IPS DF 6.9 (cell line): ENCODE measurements around the gene SLC49A4.

Source experiments
- DNase-seq: peaks from one replicate; pipeline ENCODE4 v3.0.0-alpha.2; 2013; ENCODE audit warnings: low read depth, low spot score
- H3K27ac ChIP-seq: one replicate; pipeline ENCODE4 v1.5.1; 2013; ENCODE audit warnings: low read length, control low read depth
- H3K27me3 ChIP-seq: 2 replicates; pipeline ENCODE4 v1.6.1; 2013; ENCODE audit warnings: mild to moderate bottlenecking, low read length; ENCODE audit not compliant: control insufficient read depth, insufficient read depth
- H3K36me3 ChIP-seq: 2 replicates; pipeline ENCODE4 v1.6.1; 2013; ENCODE audit warnings: low read length; ENCODE audit not compliant: control insufficient read depth, insufficient read depth
- H3K4me1 ChIP-seq: 2 replicates; pipeline ENCODE4 v1.6.1; 2013; ENCODE audit warnings: low read length; ENCODE audit not compliant: control insufficient read depth, insufficient read depth
- H3K4me3 ChIP-seq: 2 replicates; pipeline ENCODE4 v1.5.1; 2013; ENCODE audit warnings: mild to moderate bottlenecking, low read length
- H3K9me3 ChIP-seq: 2 replicates; pipeline ENCODE4 v1.6.1; 2013; ENCODE audit warnings: low read length, inconsistent platforms; ENCODE audit not compliant: control insufficient read depth, insufficient read depth
- WGBS: extraction: QIAGEN DNeasy Blood & Tissue Kit; methylation state at CpG from one replicate; pipeline ENCODE4 v1.1.7; 2013; ENCODE audit warnings: mixed read lengths, missing lambda C conversion rate; ENCODE audit not compliant: insufficient read length, insufficient coverage; 5-methylcytosine and 5-hydroxymethylcytosine counted together

SLC49A4 gene

GRCh38 chr3:122786066-122786465 lies 8.8 kb upstream of the SLC49A4 start:
- Histone ChIP-seq H3K9me3 (no peaks in the 10 kb centered on the region), H3K4me1 (no peaks in the 10 kb centered on the region), H3K27me3 (no peaks in the 10 kb centered on the region), H3K36me3 (no peaks in the 10 kb centered on the region; the same call in 1 of the 2 replicates), H3K27ac (no peak overlapping the region), H3K4me3 (no peak overlapping the region)
- no CpG with 5 or more reads among the region's 1 CpG for WGBS
- DNase-seq: no peak

- no CpG with 5 or more reads among the region's 2 CpGs for WGBS
- Histone ChIP-seq H3K36me3 (no peaks in the 10 kb centered on the region; the same call in 1 of the 2 replicates), H3K27ac (no peak overlapping the region), H3K4me1 (no peaks in the 10 kb centered on the region), H3K27me3 (no peaks in the 10 kb centered on the region), H3K9me3 (no peaks in the 10 kb centered on the region), H3K4me3 (no peak overlapping the region)
- no peak for DNase-seq
Measured at GRCh38 chr3:122787872-122788271, 7.0 kb upstream of the SLC49A4 start.

- no CpG with 5 or more reads among the region's 11 CpGs for WGBS
- H3K4me3 ChIP-seq: no peak overlapping the region
- no peaks in the 10 kb centered on the region for H3K27me3 ChIP-seq
- H3K27ac ChIP-seq: no peak overlapping the region
- no peaks in the 10 kb centered on the region for H3K4me1 ChIP-seq
- no peaks in the 10 kb centered on the region; the same call in 1 of the 2 replicates for H3K36me3 ChIP-seq
- DNase-seq: no peak
- no peaks in the 10 kb centered on the region for H3K9me3 ChIP-seq
Measured at GRCh38 chr3:122789585-122790273, 5.1 kb upstream of the SLC49A4 start.

- peak; percentile 92 for DNase-seq
- Histone ChIP-seq H3K27me3 (no peaks in the 10 kb centered on the region; the same call in 1 of the 2 replicates), H3K36me3 (no peaks in the 10 kb centered on the region), H3K4me1 (no peaks in the 10 kb centered on the region), H3K27ac (no peak within 1 kb of the TSS), H3K4me3 (peak within 1 kb of the TSS; percentile 73; the same call in 1 of the 2 replicates), H3K9me3 (no peaks in the 10 kb centered on the region)
- WGBS: no CpG with 5 or more reads among the region's 46 CpGs
Measured at GRCh38 chr3:122793568-122794416, 1.1 kb upstream of the SLC49A4 start, which contains the start of gene HSPBAP1. HSPBAP1 (minus strand) TSS chr3:122793831; CDS start chr3:122793680, 151 bp downstream.

GRCh38 chr3:122794483-122794778 lies 438 bp upstream of the SLC49A4 start:
- no peaks in the 10 kb centered on the region for H3K36me3 ChIP-seq
- H3K9me3 ChIP-seq: no peaks in the 10 kb centered on the region
- no peak overlapping the region for H3K27ac ChIP-seq
- H3K27me3 ChIP-seq: no peaks in the 10 kb centered on the region; the same call in 1 of the 2 replicates
- H3K4me1 ChIP-seq: no peaks in the 10 kb centered on the region
- DNase-seq: no peak
- WGBS: no CpG with 5 or more reads among the region's 6 CpGs
- H3K4me3 ChIP-seq: peak overlapping the region; percentile 73; the same call in 1 of the 2 replicates

- H3K27ac ChIP-seq: no peak overlapping the region
- DNase-seq: no peak
- no peaks in the 10 kb centered on the region; the same call in 1 of the 2 replicates for H3K27me3 ChIP-seq
- WGBS: 100% methylated on average over 3 of the region's 11 CpGs
- no peaks in the 10 kb centered on the region for H3K9me3 ChIP-seq
- no peaks in the 10 kb centered on the region for H3K4me1 ChIP-seq
- no peaks in the 10 kb centered on the region for H3K36me3 ChIP-seq
- H3K4me3 ChIP-seq: peak overlapping the region; percentile 73; the same call in 1 of the 2 replicates
Measured at GRCh38 chr3:122795674-122796195, 866 bp downstream of the SLC49A4 start.

GRCh38 chr3:122797291-122797690 lies 2.4 kb downstream of the SLC49A4 start:
- Histone ChIP-seq H3K27me3 (no peaks in the 10 kb centered on the region; the same call in 1 of the 2 replicates), H3K27ac (no peak overlapping the region), H3K9me3 (no peaks in the 10 kb centered on the region), H3K4me1 (no peaks in the 10 kb centered on the region), H3K36me3 (no peaks in the 10 kb centered on the region), H3K4me3 (no peak overlapping the region)
- no CpG with 5 or more reads among the region's 3 CpGs for WGBS
- DNase-seq: no peak

- no peak overlapping the region for H3K27ac ChIP-seq
- no peaks in the 10 kb centered on the region; the same call in 1 of the 2 replicates for H3K27me3 ChIP-seq
- H3K4me1 ChIP-seq: no peaks in the 10 kb centered on the region
- DNase-seq: no peak
- no peaks in the 10 kb centered on the region for H3K36me3 ChIP-seq
- no peak overlapping the region for H3K4me3 ChIP-seq
- WGBS: no CpG with 5 or more reads among the region's 2 CpGs
- no peaks in the 10 kb centered on the region for H3K9me3 ChIP-seq
Measured at GRCh38 chr3:122799322-122799721, 4.5 kb downstream of the SLC49A4 start.

- Histone ChIP-seq H3K27ac (no peak overlapping the region), H3K9me3 (no peaks in the 10 kb centered on the region), H3K4me3 (no peak overlapping the region), H3K4me1 (no peaks in the 10 kb centered on the region), H3K36me3 (no peaks in the 10 kb centered on the region), H3K27me3 (no peaks in the 10 kb centered on the region; the same call in 1 of the 2 replicates)
- WGBS: no CpG with 5 or more reads among the region's 1 CpG
- no peak for DNase-seq
Measured at GRCh38 chr3:122800031-122800430, 5.2 kb downstream of the SLC49A4 start.

- H3K4me3 ChIP-seq: no peak overlapping the region
- no peaks in the 10 kb centered on the region for H3K36me3 ChIP-seq
- WGBS: no CpG with 5 or more reads among the region's 3 CpGs
- no peaks in the 10 kb centered on the region; the same call in 1 of the 2 replicates for H3K27me3 ChIP-seq
- no peaks in the 10 kb centered on the region for H3K4me1 ChIP-seq
- H3K9me3 ChIP-seq: no peaks in the 10 kb centered on the region
- DNase-seq: no peak
- no peak overlapping the region for H3K27ac ChIP-seq
Measured at GRCh38 chr3:122800706-122801237, 5.9 kb downstream of the SLC49A4 start.
